ENCODE data around the gene PRR12. TPM values are rescaled to one million over a fixed set of nuclear protein-coding genes. Genes with fewer than 3 reads are reported as not detected.

The PRR12 gene
- total and polyA plus RNA-seq, 10 donors, result 3.7 to 44.3 (median 23.1) TPM

- peak overlapping the region in 6 of 8 donors; percentile 0 to 76 (median 47) for H3K27ac ChIP-seq
- WGBS, 5 donors, result 83 to 90% (median 87%) methylated on average over 6 of the region's 6 CpGs
- peaks cover 0 to 40% (median 4%) of the 10 kb centered on the region in 6 donors for H3K36me3 ChIP-seq
- DNase-seq, result no peak
- H3K4me3 ChIP-seq, result no peak overlapping the region
- H3K9me3 ChIP-seq, result no peaks in the 10 kb centered on the region
- peaks cover 16 to 100% (median 86%) of the 10 kb centered on the region in 6 donors for H3K4me1 ChIP-seq
- intact Hi-C loops (cut with DNase I; ENCODE audit: low total_unique reads), result loop anchor here (5.0 kb wide), 1 partner anchor 57 kb away; no protein-coding TSS in a partner anchor
- TF ChIP-seq CTCF (IDR thresholded peaks at IDR 0.05 in 8 of 11, conservative IDR thresholded peaks at IDR 0.05 in 3 of 11) (no peak), POLR2A (IDR thresholded peaks at IDR 0.05) (no peak), POLR2AphosphoS5 (IDR thresholded peaks at IDR 0.05) (no peak)
- H3K27me3 ChIP-seq (replicated peaks in 1 of 7), result no peaks in the 10 kb centered on the region
These were observed 26.4 kb upstream of the PRR12 start for GRCh38 chr19:49564616-49565045.

- Histone ChIP-seq H3K36me3 (peaks cover 0 to 33% (median 0%) of the 10 kb centered on the region in 6 donors), H3K4me1 (peaks cover 22 to 100% (median 87%) of the 10 kb centered on the region in 6 donors), H3K9me3 (no peaks in the 10 kb centered on the region), H3K27me3 (replicated peaks in 1 of 7) (no peaks in the 10 kb centered on the region), H3K27ac (peak overlapping the region in 6 of 8 donors; percentile 0 to 76 (median 47)), H3K4me3 (no peak overlapping the region)
- no peak for DNase-seq
- 36 to 59% (median 56%) methylated on average over 4 of the region's 4 CpGs for WGBS, 5 donors
- intact Hi-C loops (cut with DNase I; ENCODE audit: low total_unique reads), result loop anchor here (5.0 kb wide), 1 partner anchor 58 kb away; no protein-coding TSS in a partner anchor
- no peak for TF ChIP-seq CTCF (IDR thresholded peaks at IDR 0.05 in 8 of 11, conservative IDR thresholded peaks at IDR 0.05 in 3 of 11)
These were observed 25.7 kb upstream of the PRR12 start for GRCh38 chr19:49565261-49565660.

- Histone ChIP-seq H3K9me3 (no peaks in the 10 kb centered on the region), H3K36me3 (peaks cover 0 to 29% (median 0%) of the 10 kb centered on the region in 6 donors), H3K4me3 (no peak overlapping the region), H3K27ac (peak overlapping the region in 4 of 8 donors; percentile 7 to 76 (median 60)), H3K4me1 (peaks cover 23 to 100% (median 88%) of the 10 kb centered on the region in 6 donors), H3K27me3 (replicated peaks in 1 of 7) (no peaks in the 10 kb centered on the region)
- intact Hi-C loops (cut with DNase I; ENCODE audit: low total_unique reads), result loop anchor here (5.0 kb wide), 1 partner anchor 59 kb away; no protein-coding TSS in a partner anchor
- WGBS, 5 donors, result 96 to 100% (median 98%) methylated on average over 3 of the region's 3 CpGs
- DNase-seq, result no peak
- TF ChIP-seq POLR2AphosphoS5 (IDR thresholded peaks at IDR 0.05) (no peak), POLR2A (IDR thresholded peaks at IDR 0.05) (no peak)
These were observed 24.7 kb upstream of the PRR12 start for GRCh38 chr19:49566302-49566701.

GRCh38 chr19:49567861-49568441 is 23.0 kb upstream of the PRR12 start:
- intact Hi-C loops (cut with DNase I; ENCODE audit: low total_unique reads), result loop anchor here (5.0 kb wide), 1 partner anchor 61 kb away; no protein-coding TSS in a partner anchor
- Histone ChIP-seq H3K4me1 (peaks cover 20 to 92% (median 76%) of the 10 kb centered on the region in 6 donors), H3K27ac (peak overlapping the region in 7 of 8 donors; percentile 13 to 76 (median 60)), H3K36me3 (peaks cover 0 to 19% (median under 1%) of the 10 kb centered on the region in 6 donors), H3K4me3 (no peak overlapping the region), H3K9me3 (no peaks in the 10 kb centered on the region), H3K27me3 (replicated peaks in 1 of 7) (no peaks in the 10 kb centered on the region)
- TF ChIP-seq POLR2A (IDR thresholded peaks at IDR 0.05), result no peak
- peak in 1 of 3 donors; percentile 55 for TF ChIP-seq POLR2AphosphoS5 (IDR thresholded peaks at IDR 0.05)
- DNase-seq, result no peak
- 48 to 55% (median 54%) methylated on average over 9 of the region's 9 CpGs for WGBS, 5 donors
